ENCODE data around the gene TLCD3B.
"Not testable (repeated sequence)": the region's sequence is repeated elsewhere in the genome, so short reads cannot be mapped to it uniquely, and the experiment has no call there.

The TLCD3B gene

DNA sequence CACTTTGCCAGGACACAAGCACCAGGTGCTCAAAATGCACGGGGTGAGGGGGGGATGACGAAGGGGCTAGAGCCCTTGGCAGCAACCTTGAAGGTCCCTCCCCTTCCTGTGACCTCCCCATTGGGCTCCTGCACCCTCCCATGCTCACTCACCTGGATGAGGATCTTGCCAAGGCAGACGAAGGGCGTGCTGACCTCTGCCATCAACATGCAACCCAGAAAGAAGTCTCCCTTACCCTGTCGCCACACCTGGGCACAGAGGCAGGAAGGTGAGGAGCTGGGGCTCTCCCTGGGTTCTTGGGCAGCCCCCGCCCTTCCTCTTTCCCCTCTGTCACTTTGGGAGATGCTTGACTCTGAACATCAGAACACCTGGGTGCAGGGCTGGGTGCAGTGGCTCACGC lies 5.5 kb downstream of the TLCD3B start:
- DNase-seq (ENCODE audit: low read depth, low spot score) = no peak

DNA sequence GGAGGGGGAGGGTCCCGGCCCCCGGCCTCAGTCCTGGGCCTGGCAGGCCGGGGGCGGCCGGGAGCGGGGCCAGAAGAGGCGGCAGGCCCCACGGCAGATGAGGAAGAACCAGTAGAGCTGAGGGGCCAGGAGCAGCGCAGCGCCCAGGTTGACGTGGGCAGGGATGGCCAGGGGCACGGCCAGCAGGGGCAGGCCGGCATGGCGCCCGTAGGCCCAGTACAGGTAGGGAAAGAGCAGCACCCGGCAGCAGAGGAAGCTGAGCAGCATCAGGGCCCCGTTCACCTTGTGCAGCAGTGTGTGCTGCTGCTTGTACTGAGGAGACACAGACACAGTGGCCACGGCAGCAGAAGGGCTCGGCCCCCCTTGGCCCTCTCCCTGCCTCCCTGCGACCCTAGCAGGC lies 5.9 kb downstream of the TLCD3B start:
- DNase-seq (ENCODE audit: low read depth, low spot score) = no peak

DNA sequence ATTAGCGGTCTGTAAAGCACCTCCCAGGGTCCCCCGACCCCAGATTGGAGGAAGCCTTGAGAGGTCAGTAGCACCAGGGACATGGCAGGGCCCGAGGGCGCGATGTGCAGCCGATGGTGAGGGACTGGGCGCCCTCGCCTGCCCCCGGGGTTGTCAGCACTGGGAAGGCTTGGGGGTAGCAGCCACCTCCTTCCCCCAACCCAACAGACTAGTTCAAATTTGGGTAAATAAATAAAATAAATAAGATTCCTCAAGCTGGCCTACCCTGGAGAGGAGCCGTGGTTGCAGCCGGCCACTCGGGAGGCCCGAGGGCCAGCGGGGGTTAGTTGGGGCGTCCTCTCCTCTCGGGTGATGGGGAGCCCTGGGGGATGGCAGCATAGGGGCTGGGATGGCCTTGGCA lies 6.6 kb downstream of the TLCD3B start:
- no peak for DNase-seq (ENCODE audit: low read depth, low spot score)

DNA sequence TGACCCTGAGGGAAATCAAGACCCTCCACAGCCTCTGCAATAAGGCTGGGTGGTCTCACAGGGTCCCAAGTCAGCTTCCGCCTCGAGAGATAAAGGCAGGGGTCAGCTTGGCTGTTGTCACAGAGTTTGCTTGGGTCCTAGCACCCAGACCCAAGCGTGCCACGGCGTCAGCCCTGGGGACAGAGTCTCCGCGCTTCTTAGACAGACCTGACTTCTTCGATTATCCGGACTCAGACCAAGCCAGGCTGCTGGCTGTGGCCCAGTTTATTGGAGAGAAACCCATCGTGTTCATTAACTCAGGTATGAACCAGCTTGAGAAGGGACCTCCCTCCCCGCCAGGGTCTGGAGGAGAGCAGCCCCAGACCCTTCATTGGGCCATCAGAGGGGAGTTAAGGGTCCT lies 7.5 kb downstream of the TLCD3B start:
- DNase-seq (ENCODE audit: low read depth, low spot score) = no peak

DNA sequence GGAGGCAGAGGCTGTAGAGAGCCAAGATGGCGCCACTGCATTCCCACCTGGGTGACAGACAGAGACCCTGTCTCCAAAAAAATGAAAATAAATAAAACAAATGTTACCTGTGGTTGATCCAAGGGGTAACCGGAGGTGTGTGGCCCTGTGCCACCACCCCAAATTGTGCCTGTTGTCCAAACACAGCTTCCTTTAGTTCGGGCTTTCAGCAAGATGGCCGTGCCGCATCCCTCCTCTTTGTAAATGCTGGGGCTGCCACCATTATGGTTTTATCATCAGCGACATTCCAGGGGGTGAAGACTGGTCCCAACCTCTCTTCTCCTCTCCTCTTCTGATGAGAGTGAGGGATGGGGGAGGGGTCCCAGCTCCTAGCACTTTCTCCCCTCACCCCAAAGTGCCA lies 8.2 kb downstream of the TLCD3B start, which contains the start of gene C16orf92:
Gene C16orf92 (plus strand): TSS at position 312 of the 400 bp plus-strand sequence. CDS start 143 bp downstream, outside the sequence.
- no peak for DNase-seq (ENCODE audit: low read depth, low spot score)

DNA sequence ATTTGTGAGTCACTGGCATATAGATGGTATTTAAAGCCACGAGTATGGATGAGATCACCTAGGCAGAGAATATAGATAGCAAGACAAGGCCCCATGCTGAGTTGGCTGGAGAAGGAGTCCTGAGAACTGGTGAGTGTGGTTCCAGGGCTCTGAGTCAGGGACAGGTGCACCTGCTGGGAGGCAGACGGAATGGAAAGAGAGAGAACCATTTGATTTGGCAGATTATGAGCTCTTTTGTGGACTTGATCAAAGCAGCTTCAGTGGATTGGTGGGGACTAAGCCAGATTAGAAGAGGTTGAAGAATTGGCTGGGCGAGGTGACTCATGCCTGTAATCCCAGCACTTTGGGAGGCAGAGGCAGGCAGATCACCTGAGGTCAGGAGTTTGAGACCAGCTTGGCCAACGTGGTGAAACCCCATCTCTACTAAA lies 12.3 kb downstream of the TLCD3B start:
- DNase-seq (ENCODE audit: low read depth, low spot score) = no peak

DNA sequence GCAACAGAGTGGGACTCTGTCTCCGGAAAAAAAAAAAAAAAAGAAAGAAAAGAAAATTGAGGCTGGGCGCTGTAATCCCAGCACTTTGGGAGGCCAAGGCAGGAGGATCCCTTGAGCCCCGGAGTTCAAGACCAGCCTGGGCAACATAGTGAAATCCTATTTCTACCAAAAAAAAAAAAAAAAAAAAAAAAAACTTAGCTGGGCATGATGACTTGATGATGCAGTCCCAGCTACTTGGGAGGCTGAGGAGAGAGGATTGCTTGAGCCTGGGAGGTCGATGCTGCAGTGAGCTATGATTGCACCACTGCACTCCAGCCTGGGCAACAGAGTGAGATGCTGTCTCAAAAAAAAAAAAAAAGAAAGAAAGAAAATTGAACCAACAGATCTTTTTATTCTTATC lies 13.1 kb downstream of the TLCD3B start:
- DNase-seq (ENCODE audit: low read depth, low spot score) = not testable (repeated sequence)

DNA sequence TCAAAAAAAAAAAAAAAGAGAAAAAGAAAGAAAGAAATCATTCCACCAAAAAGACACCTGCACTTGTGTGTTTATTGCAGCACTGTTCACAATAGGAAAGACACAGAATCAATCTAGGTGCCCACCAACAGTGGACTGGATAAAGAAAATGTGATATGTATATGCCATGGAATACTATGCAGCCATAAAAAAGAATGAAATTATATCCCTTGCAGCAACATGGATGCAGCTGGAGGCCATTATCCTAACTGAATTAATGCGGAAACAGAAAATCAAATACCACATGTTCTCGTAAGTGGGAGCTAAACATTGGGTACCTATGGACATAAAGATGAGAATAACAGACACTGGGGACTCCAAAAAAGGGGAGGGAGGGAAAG lies 13.8 kb downstream of the TLCD3B start:
- no peak for DNase-seq (ENCODE audit: low read depth, low spot score)

DNA sequence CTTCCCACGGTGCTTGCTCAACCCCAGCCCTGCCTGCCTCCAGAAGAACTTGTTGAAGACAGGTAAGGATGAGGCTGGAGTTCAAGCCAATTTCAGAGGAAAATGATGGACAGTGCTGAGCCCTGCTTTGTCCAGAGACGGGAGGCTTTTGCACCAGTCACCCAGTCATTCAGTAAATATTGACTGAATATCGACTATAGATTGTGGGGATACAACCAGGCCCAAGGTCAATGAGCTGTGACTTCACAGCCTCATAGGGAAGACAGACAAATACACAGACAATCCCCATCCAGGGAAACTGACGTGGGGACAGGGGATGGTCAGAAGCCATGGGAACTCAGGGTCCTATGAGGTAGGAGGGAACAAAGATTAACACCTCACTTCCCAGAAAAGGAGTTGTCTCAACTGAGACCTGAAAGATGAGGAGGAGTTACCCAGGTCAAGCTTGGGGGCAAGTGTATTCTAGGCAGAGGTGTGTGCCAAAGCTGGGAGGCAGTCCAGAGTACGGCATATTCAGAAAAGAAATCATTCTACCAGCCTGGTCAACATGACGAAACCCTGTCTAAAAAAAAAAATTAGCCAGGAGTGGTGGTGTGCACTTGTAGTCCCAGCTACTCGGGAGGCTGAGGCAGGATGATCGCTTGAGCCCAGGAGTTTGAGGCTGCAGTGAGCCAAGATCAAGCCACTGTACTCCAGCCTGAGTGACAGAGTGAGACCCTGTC lies 14.4 kb downstream of the TLCD3B start:
- no peak for DNase-seq (ENCODE audit: low read depth, low spot score)

DNA sequence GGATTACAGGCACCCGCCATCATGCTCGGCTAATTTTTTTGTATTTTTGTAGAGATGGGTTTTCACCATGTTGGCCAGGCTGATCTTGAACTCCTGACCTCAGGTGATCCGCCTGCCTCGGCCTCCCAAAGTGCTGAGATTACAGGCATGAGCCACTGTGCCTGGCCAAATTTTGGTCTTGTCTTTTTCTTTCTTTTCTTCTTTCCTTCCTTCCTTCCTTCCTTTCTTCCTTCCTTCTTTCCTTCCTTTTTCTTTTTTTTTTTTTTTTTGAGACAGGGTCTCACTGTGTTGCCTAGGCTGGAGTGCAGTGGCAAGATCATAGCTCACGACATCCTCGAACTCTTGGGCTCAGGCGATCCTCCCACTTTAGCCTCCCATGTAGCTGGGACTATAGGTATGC lies 15.6 kb downstream of the TLCD3B start:
- DNase-seq (ENCODE audit: low read depth, low spot score) = not testable (repeated sequence)

DNA sequence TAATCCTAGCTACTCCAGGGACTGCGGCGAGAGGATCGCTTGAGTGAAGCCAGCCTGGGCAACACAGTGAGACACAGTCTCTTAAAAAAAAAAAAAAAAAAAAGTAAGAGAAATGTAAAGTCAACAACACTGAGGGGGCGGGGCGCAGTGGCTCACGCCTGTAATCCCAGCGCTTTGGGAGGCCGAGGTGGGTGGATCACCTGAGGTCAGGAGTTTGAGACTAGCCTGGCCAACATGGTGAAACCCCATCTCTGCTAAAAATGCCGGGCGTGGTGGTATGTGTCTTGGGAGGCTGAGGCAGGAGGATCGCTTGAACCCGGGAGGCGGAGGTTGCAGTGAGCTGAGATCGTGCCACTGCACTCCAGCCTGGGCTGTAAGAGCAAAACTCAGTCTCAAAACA lies 18.5 kb downstream of the TLCD3B start:
- DNase-seq (ENCODE audit: low read depth, low spot score) = not testable (repeated sequence)

DNA sequence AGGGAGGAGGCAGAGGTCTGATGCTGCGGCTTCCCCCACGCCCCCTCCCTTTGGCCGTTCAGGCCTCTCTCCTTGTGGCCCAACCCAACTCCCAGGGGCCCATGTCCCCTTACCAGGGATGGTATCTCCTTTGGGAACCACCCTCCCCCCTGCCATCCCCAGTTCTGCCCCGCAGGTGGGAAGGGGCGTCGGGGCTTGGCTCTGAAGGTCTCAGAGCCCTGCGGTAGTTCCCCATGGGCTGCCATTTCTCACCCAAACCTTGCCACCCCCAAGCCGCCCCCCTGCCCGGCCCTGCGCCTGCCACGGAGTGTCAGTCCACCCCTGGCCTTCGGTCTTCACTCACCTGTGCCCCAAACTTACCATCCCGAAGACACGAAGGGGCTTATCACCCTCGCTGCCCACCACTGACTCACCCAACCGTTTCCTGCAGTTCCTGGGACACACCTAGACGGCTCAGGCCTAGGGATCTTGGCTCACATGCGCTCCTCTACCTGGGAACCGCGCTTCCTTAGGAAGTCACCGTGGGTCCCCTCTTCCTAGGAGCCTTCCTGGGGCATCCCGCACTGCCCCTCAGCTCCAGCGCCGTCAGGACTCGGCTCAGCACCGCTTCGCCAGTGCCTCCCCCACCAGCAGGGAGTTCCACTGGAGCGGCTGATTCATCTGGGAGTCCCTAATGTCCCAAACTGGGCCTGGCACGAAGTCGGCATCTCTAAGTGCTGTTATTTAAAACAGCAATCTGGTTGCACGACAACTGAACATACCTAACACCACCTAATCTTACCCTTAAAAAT lies 19.2 kb downstream of the TLCD3B start:
- DNase-seq (ENCODE audit: low read depth, low spot score) = no peak

DNA sequence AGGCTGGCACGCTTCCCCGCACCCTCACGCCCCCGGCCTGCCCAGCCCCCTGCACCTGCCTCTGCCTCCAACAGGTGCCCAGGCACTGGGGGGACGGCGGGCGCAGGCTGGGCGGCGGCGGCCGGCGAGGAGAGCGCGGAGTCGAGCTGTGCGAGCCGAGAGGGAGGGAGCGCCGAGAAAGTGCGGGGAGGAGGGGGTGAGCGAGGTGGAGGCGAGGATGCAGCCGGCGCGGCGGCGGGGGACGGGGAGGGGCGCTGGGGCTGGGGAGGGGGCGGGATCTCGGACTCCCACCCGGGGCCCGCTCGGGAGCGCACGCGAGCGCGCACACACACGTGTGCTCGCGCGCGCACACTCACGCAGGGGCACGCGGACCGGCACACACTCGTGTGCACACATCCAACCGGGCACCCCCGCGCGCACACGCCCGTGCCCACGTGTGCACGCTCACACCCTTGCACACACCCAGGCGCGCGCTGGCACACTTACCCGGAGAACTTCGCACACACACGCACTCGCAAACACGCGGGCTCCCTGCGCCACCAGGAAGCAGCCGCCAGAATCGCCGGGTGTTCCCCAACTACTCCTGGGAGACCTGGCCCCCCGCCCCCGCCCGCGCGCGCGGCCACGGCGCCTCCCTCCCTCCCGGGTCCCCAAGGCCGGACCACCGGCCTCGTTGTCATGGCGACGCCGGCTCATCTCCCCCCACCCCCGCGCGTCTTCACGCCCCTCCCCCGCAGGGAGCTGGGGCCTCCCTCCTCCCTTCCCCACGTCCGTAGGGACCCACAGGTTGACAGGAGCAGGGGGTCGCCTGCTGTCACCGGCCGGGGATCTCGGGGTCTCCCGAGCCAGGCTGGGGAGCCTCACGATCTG lies 20.0 kb downstream of the TLCD3B start, which contains the start of gene DOC2A:
Gene DOC2A (minus strand): TSS at position 184 of the 870 bp plus-strand sequence. CDS start 805 bp downstream, outside the sequence.
- DNase-seq (ENCODE audit: low read depth, low spot score) = no peak

DNA sequence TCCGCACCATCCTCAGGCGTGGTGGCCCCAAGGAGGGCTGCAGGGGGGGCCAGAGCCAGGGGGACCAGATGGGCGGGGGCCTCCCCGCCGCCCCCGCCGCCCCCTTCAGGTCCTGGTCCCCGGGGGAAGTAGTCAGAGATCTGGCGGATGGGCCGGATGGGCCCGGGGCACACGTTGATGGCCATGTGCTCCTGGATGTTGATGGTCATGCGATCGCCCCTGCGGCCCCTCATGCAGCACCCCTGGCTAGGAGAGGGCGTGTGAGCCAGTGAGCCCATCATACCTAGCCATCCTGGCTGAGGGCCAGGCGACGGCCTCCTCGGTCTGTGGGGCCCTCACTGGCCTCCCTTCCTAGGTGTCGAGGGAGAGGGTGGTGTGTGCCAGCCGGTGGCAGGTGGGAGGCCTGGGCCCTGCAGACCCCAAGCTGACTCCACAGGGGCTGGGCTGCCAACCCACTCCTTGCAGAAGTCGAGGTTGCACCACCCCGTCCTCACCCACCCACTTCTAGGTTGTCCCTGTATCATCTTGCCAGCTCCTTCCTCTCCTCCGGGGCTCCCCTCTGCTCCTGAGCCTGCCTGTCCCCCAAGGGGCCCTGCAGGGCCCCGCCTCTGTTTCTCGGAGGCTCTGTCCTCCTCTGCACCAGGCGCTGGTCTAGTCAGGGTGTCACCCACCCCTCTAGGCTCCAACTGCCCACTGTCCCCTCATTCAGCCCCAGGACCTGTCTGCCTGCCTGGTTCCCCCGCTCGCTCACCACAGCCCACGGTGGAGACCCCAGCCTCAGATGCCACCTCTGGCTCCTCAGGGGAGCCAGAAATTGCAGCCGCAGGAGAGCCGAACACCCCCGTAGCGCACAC lies 20.9 kb downstream of the TLCD3B start:
- no peak for DNase-seq (ENCODE audit: low read depth, low spot score)

DNA sequence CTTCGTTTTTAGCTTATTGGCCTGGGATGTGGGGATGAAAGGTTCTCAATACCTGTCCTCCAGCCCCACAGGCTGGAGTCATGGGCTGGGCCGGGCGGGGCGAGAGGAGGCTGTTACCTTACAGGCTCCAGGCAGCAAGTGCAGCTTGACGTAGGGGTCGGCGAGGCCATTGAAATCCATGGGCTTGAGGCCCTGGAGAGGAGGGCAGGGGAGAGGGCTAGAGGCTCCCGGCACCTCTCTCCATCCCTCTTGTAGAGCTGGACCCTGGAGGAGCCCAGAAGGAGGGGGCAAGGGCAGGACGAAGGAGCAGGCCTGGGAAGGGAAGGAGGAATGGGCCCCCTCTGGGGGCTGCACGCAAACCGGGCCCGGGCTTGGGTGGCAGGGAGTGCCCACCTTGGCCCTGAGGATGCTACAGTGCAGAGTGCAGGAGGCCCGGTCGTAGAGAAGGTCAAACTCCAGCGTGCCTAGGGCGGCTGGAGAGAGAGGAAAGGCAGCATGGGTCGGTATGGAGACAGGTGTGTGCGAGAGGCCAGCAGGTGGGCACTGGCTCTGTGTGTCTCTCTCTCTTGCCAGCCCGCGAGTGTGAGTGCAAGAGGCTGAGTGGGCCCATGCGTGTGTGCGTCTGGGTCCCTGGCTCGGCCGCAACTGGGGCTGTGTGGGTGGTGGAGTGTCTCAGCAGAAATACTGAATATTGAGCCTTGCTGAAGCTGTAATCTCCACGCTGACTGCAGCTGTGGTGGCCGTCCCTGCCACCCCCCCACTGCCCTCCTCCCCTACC lies 21.8 kb downstream of the TLCD3B start:
- DNase-seq (ENCODE audit: low read depth, low spot score) = no peak

DNA sequence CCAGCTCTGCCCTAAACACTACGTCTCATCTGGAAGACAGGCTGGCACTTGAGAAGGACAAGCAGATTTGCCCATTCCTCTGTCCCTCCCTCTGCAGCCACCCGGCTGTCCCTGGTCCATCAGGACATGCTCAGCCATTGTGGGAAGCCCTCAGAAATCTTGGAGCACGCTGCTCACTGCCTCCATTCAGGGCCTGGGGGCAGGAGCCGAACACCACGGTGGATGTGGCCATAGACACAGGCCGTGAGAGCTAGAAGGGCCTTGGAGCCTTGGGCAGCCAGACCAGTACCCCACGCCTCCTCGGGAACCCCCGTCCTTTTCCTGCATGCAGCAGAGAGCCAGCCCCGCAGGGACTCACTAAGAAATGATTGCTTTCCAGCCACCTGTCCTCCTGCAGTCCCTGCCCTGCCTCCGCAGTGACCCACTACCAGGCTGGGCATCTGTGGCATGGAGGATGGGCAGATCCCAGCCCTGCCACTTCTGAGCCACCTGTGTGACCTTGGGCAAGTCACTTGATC lies 23.6 kb downstream of the TLCD3B start:
- DNase-seq (ENCODE audit: low read depth, low spot score) = no peak

DNA sequence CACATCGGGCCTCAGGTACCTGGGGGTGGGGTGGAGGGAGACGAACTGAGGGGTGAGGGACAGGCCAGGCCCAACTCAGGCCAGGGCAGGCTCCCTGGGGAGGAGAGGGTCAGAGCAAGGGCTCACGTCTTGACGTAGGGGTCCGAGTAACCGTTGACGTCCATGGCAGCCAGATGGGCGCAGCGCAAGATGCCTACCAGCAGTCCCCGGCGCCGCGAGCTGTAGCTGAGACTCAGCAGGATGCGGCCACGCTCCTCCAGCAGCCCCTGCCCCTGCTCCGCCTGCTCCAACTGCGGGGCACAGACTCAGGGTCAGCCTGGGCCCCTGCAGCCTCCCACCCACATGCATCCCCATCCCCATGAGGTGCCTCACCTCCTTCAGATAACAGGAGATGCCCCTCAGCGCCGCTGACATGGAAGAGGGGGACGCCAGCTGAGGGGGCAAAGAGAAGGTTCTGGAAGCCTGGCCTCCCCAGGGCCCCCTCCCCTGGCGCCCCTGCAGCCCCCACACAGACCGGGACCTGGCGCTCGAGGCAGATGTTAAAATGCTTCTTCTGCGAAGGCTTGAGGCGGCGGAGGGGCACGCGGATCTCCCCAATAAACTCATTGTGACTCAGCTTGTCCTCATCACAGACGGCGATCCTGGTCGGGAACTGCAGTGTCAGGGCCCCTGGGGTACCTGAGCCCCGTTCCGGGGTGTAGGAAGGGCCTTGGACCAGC lies 24.3 kb downstream of the TLCD3B start:
- no peak for DNase-seq (ENCODE audit: low read depth, low spot score)

DNA sequence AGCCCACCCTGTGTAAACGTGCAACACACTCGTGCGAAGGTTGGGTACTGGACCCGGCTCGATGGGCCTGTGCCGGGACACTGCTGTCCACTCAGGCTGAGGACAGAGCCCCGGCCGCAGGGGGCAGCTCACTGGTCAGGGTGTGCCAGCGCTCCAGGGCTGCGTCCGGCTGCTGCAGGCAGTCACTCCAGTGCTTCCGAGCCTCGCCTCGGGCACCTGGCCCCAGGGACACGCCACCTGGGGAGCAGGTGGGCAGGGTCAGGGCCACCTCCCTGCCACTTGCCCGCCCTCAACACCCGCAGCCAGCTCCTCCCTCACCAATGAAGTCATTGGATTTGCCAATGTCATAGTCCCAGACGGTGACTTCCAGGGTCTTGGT lies 25.0 kb downstream of the TLCD3B start:
- no peak for DNase-seq (ENCODE audit: low read depth, low spot score)

DNA sequence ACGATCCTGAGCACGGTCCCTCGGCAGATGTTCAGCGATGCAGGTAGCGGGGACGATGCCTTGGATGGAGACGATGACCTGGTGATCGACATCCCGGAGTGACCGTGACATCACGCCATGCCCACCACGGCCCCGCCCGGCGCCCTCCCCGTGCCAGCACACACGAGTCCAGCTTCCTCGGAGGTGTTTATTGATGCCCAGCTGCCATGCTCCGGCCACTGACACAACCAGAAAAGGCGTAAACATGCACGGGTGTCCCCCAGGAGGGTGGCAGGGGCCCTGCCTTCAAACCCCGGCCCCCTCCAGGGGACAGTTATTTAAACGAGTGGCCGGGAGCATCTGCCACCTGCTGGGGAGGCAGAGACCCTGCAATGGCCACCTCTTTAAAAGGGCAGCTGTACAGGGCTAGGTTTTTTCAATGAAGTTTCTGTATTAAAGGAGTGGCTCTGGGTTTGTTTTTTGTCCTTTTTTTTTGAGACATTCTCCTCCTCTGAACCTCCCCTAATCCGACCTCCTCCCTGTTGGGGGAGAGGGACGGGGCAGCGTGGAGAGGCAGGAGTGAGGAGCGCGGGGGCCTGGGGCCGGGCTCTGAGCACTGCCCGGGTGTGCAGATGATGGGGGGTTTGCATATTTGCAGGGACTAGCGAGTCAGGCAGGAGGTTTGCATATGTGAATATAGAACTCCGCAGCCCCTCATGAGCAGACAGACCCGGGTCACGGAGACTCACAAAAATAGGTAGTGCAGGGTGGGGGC lies 25.6 kb downstream of the TLCD3B start:
- DNase-seq (ENCODE audit: low read depth, low spot score) = no peak
